ENCODE results near the gene IL36B. TPM values are rescaled to one million over a fixed set of nuclear protein-coding genes. Genes with fewer than 3 reads are reported as not detected.

Gene IL36B
- total RNA-seq, 1 experiment from 2014 or later, result not detected

DNA sequence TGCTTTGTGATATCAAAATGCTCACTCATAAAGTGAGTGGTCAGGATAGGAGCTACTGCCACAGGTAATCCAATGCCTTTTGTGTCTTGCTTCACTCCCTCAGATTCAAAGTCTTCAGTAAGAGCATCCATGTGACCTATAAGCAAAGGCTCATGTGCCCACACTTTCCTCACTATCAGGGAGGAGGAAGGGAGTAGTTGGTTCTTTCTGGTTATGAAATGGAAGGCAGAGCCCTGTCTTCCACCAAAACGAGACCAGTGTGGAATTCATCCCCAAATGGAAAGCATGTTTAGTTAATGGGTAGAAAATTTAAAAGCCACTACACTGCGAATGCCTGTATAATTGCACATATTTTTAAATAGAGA is 40.9 kb upstream of the IL36B start:
- H3K4me1 Mint-ChIP-seq (ENCODE audit: low read depth, unreplicated experiment), result no peaks in the 10 kb centered on the region
- peaks cover 5% of the 10 kb centered on the region for H3K9me3 Mint-ChIP-seq (ENCODE audit: low read depth, unreplicated experiment)
- no peaks in the 10 kb centered on the region for H3K36me3 Mint-ChIP-seq (ENCODE audit: insufficient read depth, unreplicated experiment)
- no peak for DNase-seq
- H3K27ac Mint-ChIP-seq (ENCODE audit: unreplicated experiment), result no peak overlapping the region
- H3K4me3 Mint-ChIP-seq (ENCODE audit: low read depth, unreplicated experiment), result no peak overlapping the region
- H3K27me3 Mint-ChIP-seq (ENCODE audit: unreplicated experiment), result no peaks in the 10 kb centered on the region
- intact Hi-C loops (cut with micrococcal nuclease; ENCODE audit: unreplicated experiment), result no loop called here
- CTCF ChIA-PET, result interaction anchor here (1.2 kb wide), 1 partner anchor 13 kb away, joined by 4 read pairs; no protein-coding TSS in a partner anchor
- no TSS peak for BruUV-seq (replicated peaks)
- TF ChIP-seq, protein P1, sequence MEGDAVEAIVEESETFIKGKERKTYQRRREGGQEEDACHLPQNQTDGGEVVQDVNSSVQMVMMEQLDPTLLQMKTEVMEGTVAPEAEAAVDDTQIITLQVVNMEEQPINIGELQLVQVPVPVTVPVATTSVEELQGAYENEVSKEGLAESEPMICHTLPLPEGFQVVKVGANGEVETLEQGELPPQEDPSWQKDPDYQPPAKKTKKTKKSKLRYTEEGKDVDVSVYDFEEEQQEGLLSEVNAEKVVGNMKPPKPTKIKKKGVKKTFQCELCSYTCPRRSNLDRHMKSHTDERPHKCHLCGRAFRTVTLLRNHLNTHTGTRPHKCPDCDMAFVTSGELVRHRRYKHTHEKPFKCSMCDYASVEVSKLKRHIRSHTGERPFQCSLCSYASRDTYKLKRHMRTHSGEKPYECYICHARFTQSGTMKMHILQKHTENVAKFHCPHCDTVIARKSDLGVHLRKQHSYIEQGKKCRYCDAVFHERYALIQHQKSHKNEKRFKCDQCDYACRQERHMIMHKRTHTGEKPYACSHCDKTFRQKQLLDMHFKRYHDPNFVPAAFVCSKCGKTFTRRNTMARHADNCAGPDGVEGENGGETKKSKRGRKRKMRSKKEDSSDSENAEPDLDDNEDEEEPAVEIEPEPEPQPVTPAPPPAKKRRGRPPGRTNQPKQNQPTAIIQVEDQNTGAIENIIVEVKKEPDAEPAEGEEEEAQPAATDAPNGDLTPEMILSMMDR (IDR thresholded peaks at IDR 0.05; ENCODE audit: unreplicated experiment), result no peak

DNA sequence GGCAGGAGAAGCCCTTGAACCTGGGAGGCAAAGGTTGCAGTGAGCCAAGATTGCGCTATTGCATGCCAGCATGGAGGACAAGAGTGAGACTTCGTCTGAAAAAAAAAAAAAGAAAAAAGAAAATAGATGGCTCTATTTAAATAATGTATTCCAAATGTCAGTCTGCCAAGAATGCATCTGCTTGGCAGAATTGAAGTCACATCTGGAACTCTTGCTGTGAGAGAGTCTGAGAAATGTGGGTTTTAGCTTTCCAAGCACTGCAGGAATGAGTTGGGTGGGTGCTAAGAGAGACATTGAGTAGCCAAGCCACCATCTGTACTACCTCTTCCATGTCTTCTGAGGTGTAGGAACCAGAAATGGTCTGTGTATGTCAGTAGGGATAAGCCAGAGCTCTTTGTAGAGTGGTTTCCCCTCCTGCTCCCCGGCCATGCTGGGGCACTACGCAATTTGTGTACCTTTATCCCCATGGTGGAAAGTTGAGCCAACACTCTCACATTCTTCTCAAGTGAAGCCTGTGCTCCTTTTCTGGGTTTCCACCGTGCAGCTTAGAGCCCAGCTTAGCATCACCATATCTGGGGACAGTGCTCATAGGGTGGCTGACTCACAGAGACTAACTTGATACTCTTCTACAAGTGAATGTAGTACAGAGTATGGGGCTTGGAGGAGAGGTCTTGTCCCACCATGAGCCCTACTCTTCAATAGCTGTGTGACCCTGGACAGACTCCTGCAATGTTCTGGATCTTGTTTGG is 40.4 kb upstream of the IL36B start:
- CTCF ChIA-PET, result interaction anchor here (0.7 to 1.2 kb wide), 2 partner anchors 13 to 90 kb away, joined by 4 read pairs; no protein-coding TSS in a partner anchor
- DNase-seq, result no peak
- TF ChIP-seq, protein P1 (IDR thresholded peaks at IDR 0.05; ENCODE audit: unreplicated experiment), result no peak
- no peaks in the 10 kb centered on the region for H3K4me1 Mint-ChIP-seq (ENCODE audit: low read depth, unreplicated experiment)
- no peaks in the 10 kb centered on the region for H3K27me3 Mint-ChIP-seq (ENCODE audit: unreplicated experiment)
- peaks cover 5% of the 10 kb centered on the region for H3K9me3 Mint-ChIP-seq (ENCODE audit: low read depth, unreplicated experiment)
- no peak overlapping the region for H3K4me3 Mint-ChIP-seq (ENCODE audit: low read depth, unreplicated experiment)
- H3K27ac Mint-ChIP-seq (ENCODE audit: unreplicated experiment), result no peak overlapping the region
- no TSS peak for BruUV-seq (replicated peaks)
- H3K36me3 Mint-ChIP-seq (ENCODE audit: insufficient read depth, unreplicated experiment), result no peaks in the 10 kb centered on the region
- intact Hi-C loops (cut with micrococcal nuclease; ENCODE audit: unreplicated experiment), result no loop called here

GRCh38 chr2:113091231-113091896 is 38.7 kb upstream of the IL36B start:
- intact Hi-C loops (cut with micrococcal nuclease; ENCODE audit: unreplicated experiment), result no loop called here
- no peaks in the 10 kb centered on the region for H3K4me1 Mint-ChIP-seq (ENCODE audit: low read depth, unreplicated experiment)
- DNase-seq, result no peak
- no peak overlapping the region for H3K27ac Mint-ChIP-seq (ENCODE audit: unreplicated experiment)
- no peaks in the 10 kb centered on the region for H3K36me3 Mint-ChIP-seq (ENCODE audit: insufficient read depth, unreplicated experiment)
- no peaks in the 10 kb centered on the region for H3K9me3 Mint-ChIP-seq (ENCODE audit: low read depth, unreplicated experiment)
- CTCF ChIA-PET, result no interaction called here
- no TSS peak for BruUV-seq (replicated peaks)
- TF ChIP-seq, protein P1 (IDR thresholded peaks at IDR 0.05; ENCODE audit: unreplicated experiment), result no peak
- no peaks in the 10 kb centered on the region for H3K27me3 Mint-ChIP-seq (ENCODE audit: unreplicated experiment)
- no peak overlapping the region for H3K4me3 Mint-ChIP-seq (ENCODE audit: low read depth, unreplicated experiment)

DNA sequence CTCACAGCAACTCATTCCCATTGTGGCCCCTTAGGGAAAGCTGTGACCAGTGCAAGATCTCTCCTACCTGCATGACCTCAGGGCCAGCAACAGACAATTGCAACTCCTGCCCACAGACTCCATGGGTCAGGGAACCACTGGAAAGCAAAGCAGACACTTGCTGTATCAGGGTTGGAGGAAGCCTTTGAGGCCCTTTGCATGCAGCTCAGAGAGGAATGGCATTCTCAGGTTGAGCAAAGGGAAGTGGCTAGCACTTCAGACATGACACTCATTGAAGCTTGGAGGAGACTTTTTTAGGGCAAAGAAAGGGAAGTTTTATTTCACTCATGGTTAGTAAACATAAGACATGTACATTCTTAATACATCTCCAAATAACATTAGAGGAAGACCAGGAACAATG is 37.2 kb upstream of the IL36B start:
- H3K4me3 Mint-ChIP-seq (ENCODE audit: low read depth, unreplicated experiment), result no peak overlapping the region
- intact Hi-C loops (cut with micrococcal nuclease; ENCODE audit: unreplicated experiment), result no loop called here
- no TSS peak for BruUV-seq (replicated peaks)
- H3K4me1 Mint-ChIP-seq (ENCODE audit: low read depth, unreplicated experiment), result peaks cover 9% of the 10 kb centered on the region
- H3K27ac Mint-ChIP-seq (ENCODE audit: unreplicated experiment), result no peak overlapping the region
- H3K9me3 Mint-ChIP-seq (ENCODE audit: low read depth, unreplicated experiment), result no peaks in the 10 kb centered on the region
- CTCF ChIA-PET, result interaction anchor here (1.0 to 1.2 kb wide), 2 partner anchors 34 to 47 kb away, joined by 3 read pairs; no protein-coding TSS in a partner anchor
- TF ChIP-seq, protein P1 (IDR thresholded peaks at IDR 0.05; ENCODE audit: unreplicated experiment), result no peak
- no peak for DNase-seq
- no peaks in the 10 kb centered on the region for H3K27me3 Mint-ChIP-seq (ENCODE audit: unreplicated experiment)
- H3K36me3 Mint-ChIP-seq (ENCODE audit: insufficient read depth, unreplicated experiment), result no peaks in the 10 kb centered on the region
